HUES6 (cell line): ENCODE results near the gene TSPAN32.

Experiments
- H3K27ac ChIP-seq: 2 replicates; pipeline ENCODE4 v1.7.0; 2013; ENCODE audit warnings: low read depth, mild to moderate bottlenecking, low read length, inconsistent platforms
- H3K27me3 ChIP-seq: 2 replicates; pipeline ENCODE4 v1.6.1; 2013; ENCODE audit warnings: low read length; ENCODE audit not compliant: control insufficient read depth, insufficient read depth
- H3K36me3 ChIP-seq: 2 replicates; pipeline ENCODE4 v1.6.1; 2013; ENCODE audit warnings: low read length; ENCODE audit not compliant: control insufficient read depth, insufficient read depth
- H3K4me1 ChIP-seq: 2 replicates; pipeline ENCODE4 v1.6.1; 2013; ENCODE audit warnings: low read length; ENCODE audit not compliant: control insufficient read depth, insufficient read depth
- H3K4me3 ChIP-seq: 2 replicates; pipeline ENCODE4 v1.5.1; 2013; ENCODE audit warnings: low read depth, low read length
- H3K9ac ChIP-seq: one replicate; pipeline ENCODE4 v1.6.1; 2013; ENCODE audit warnings: mild to moderate bottlenecking, low read length
- H3K9me3 ChIP-seq: 2 replicates; pipeline ENCODE4 v1.6.1; 2013; ENCODE audit warnings: low read depth, low read length; ENCODE audit not compliant: control insufficient read depth, insufficient read depth

The TSPAN32 gene, protein sequence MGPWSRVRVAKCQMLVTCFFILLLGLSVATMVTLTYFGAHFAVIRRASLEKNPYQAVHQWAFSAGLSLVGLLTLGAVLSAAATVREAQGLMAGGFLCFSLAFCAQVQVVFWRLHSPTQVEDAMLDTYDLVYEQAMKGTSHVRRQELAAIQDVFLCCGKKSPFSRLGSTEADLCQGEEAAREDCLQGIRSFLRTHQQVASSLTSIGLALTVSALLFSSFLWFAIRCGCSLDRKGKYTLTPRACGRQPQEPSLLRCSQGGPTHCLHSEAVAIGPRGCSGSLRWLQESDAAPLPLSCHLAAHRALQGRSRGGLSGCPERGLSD

DNA sequence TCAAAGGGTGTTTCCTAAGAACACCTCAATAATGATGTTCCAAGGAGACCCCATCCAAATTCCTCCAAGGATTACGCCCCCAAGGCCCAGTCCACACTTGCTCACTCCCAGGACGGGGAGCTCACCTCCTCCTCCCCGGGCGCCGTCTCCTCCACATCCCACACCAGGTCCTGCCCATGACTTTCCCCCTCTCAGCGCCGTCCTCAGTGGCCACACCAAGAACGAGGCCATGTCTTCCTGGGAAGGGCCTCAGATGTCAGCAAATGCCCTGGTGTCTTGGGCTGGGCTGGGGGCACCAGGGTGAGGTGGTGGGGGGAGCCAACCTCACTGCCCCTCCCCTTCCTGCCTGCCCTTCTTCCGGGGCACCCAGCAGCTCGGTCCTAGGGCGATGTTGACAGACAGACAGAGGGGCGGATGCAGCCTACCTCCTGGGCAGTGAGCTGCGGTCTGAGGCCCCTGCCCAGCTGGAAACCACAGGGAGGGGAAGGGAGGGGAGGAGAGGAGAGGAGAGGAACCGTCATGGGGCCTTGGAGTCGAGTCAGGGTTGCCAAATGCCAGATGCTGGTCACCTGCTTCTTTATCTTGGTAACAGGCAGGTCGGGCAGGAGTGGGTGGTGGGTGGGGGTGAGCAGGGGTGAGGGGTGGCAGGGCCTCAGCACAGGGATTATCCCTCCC is at the start of gene TSPAN32, which contains the start of gene C11orf21:
TSPAN32 (plus strand) TSS at position 383 of the 675 bp plus-strand sequence; CDS start at position 520, 137 bp downstream.
C11orf21 (minus strand) TSS at position 288 of the 675 bp plus-strand sequence; CDS start at position 178, 110 bp downstream.
- Histone ChIP-seq H3K9me3 (no peaks in the 10 kb centered on the region), H3K9ac (no peak within 1 kb of the TSS), H3K27ac (no peak within 1 kb of the TSS), H3K27me3 (no peaks in the 10 kb centered on the region), H3K4me1 (peaks cover 6% of the 10 kb centered on the region; the same call in 1 of the 2 replicates), H3K36me3 (no peaks in the 10 kb centered on the region), H3K4me3 (no peak within 1 kb of the TSS)

DNA sequence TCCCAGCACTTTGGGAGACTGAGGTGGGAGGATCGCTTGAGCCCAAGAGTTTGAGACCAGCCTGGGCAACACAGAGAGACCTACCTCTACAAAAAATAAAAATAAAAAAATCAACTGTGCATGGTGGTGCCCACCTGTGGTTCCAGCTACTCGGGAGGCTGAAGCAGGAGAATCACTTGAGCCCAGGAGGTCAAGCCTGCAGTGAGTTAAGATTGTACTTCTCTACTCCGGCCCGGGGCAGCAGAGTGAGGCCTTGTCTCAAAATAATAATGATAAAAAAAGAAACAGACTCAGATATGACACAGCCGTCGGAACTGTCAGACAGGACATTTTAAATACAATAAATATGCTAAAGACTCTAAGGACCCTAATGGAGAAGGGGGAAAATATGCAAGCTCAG is 49.8 kb upstream of the TSPAN32 start:
- no peak overlapping the region for H3K4me3 ChIP-seq
- H3K27ac ChIP-seq = no peak overlapping the region
- H3K27me3 ChIP-seq = peaks cover 17% of the 10 kb centered on the region
- H3K9ac ChIP-seq = no peak overlapping the region
- H3K36me3 ChIP-seq = no peaks in the 10 kb centered on the region
- no peaks in the 10 kb centered on the region for H3K4me1 ChIP-seq
- no peaks in the 10 kb centered on the region for H3K9me3 ChIP-seq

DNA sequence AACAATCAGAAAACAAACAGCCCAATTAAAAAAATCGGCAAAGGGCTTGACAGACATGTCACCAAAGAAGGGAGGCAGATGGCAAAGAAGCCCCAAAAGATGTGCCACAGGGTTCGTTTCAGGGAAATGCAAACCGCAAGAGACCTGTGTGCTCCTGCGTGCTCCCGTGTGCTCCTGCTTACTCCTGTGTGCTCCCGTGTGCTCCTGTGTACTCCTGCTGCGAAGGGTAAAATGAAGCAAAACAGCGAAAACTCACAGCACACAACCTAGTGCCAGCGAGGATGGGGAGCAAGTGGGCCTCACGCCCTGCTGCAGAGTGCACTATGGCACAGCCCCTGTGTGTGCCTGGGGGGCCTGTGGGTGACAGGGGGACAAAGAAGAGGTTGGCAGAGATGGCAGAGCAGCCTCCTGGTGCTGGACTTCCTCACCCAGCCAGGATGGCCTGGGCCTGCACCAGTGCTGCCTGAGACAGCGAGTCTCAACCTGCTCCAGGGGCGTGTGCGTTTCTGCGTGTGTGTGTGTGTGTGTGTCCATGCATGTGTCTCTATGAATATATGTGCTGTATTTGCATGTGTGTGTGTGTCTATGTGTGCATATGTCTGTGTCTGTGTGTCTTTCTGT is 45.4 kb upstream of the TSPAN32 start:
- H3K27me3 ChIP-seq = peaks cover 14% of the 10 kb centered on the region; the same call in 1 of the 2 replicates
- H3K4me3 ChIP-seq = no peak overlapping the region
- no peaks in the 10 kb centered on the region for H3K4me1 ChIP-seq
- H3K9me3 ChIP-seq = no peaks in the 10 kb centered on the region
- no peak overlapping the region for H3K27ac ChIP-seq
- H3K36me3 ChIP-seq = no peaks in the 10 kb centered on the region
- no peak overlapping the region for H3K9ac ChIP-seq

DNA sequence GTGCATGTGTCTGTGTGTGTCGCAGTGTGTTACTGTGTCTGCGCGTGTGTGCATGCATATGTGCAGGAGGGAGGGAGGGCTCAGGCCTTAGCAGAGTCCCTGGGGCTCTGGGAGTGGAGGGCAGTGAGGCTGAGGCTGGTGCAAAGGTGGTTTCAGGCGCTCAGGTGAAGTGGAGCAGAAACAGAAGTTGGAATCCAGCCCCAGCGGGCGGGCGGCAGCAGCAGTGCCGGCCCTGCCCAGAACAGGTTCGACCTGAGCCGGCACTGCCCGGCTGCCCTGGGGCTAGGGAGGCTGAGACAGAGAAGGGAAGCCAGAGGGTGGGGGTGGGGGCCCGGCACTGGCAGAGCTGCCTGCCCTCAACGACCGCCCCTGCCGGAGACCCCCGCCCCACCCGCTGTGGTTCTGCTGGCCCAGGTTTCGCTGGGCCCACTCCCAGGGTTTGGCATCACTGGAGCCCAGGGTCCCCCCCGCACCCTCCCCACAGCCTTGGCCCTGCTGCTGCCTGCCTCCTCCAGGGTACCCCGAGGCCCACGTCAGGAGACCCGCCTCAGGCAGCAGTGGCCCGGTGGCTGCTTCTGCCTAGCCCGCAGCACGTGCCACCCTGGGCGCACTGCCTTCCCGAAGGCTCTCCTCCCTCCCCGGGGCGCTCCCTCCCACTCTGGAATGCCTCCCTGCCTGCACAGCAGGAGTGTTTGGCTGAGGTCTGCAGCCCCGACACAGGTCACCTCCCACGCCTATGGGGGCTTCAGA is 44.7 kb upstream of the TSPAN32 start:
- no peak overlapping the region for H3K9ac ChIP-seq
- no peaks in the 10 kb centered on the region for H3K9me3 ChIP-seq
- H3K4me1 ChIP-seq = no peaks in the 10 kb centered on the region
- H3K27me3 ChIP-seq = peaks cover 14% of the 10 kb centered on the region; the same call in 1 of the 2 replicates
- H3K36me3 ChIP-seq = no peaks in the 10 kb centered on the region
- H3K4me3 ChIP-seq = no peak overlapping the region
- H3K27ac ChIP-seq = no peak overlapping the region

DNA sequence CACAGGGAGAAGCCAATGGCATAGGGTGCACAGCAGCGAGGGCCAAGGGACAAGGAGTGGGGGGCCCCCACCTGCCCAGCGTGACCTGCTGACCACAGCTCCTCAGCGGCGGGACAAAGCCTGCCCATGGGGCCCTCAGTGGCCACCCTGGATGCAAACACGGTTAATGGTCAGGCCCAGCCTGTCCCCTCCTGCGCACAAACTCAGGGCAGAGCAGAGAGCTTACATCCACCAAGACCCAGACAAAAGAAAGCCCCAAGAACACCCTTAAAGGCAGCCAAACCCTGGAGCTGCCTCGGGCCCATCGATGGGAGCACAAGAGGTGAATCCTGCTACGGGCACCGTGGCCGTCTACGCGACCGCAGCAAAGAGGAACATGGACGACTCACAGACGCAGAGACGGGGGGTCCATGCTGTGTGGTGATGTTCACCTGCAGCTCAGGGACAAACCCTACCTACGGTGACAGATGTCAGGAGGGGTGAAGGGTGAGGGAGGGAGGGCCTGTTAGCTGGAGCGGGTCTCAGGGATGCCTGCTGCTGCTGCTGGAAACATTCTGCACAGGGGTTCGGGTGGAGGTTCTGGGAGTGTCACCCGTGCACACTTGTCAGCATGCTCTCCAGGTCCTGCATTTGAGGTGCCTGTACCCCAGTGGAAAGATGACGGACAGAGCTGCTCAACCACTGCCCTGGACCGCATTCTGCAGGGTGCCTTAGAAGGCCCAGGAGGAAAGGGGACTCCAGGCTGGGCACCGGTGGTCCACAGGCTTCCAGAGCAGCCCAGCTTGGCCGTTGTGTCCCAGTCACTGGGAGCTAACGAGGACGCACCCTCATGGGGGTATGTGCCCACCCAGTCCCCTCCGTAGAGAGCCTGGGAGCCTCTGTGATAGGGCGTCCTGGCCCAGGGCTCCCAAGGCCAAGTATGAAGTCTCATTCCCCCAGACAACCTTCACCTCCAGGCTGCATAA is 43.0 kb upstream of the TSPAN32 start:
- no peaks in the 10 kb centered on the region for H3K9me3 ChIP-seq
- H3K27ac ChIP-seq = no peak overlapping the region
- no peak overlapping the region for H3K9ac ChIP-seq
- H3K4me3 ChIP-seq = no peak overlapping the region
- H3K27me3 ChIP-seq = peaks cover 14% of the 10 kb centered on the region; the same call in 1 of the 2 replicates
- H3K36me3 ChIP-seq = no peaks in the 10 kb centered on the region
- H3K4me1 ChIP-seq = no peaks in the 10 kb centered on the region

DNA sequence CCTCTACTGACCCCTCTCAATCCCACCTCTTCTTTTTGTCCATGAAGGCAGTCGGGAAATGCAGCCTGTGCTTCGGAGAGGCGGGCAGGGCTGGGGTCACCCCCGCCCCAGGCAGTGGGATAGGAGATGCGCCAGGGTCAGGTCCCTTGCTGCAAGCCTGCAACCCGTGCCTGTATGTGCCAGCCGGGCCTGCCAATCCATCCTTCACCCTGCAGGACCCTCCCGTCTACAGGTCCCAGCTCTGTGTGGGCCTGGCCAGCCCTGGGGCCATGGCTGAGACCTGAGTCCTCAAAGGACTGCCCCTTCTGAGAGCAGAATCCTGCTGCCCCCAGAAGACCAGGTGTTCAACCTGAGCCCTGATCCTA is 42.4 kb upstream of the TSPAN32 start:
- Histone ChIP-seq H3K9me3 (no peaks in the 10 kb centered on the region), H3K27ac (no peak overlapping the region), H3K27me3 (peaks cover 15% of the 10 kb centered on the region), H3K4me1 (no peaks in the 10 kb centered on the region), H3K36me3 (no peaks in the 10 kb centered on the region), H3K9ac (no peak overlapping the region), H3K4me3 (no peak overlapping the region)

DNA sequence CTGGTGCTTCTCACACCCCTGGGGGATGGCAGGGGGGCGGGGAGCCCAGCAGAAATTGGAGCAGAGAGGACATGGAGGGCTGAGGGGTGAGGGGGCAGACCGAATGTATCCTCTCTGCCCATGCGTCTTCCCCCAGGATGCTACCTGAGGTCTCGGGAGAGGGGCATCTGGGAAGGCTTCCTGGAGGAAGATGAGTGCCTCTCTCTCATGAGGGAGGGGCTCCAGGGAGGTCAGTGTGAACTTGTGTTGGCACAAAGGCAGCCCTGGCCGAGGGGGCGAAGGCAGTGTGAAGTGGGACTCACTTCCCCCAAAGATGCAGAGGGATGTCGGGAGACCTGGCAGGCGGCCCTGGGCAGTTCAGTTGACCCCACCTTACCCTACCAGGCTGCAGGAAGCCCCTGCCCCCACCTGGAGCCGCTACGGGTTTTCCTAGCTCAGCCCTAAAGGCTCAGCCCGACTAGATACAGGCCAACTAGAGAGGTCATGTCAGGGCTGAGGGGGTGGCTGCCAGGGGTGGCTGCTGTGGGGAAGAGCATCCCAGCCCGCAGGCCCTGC is 41.8 kb upstream of the TSPAN32 start:
- Histone ChIP-seq H3K36me3 (no peaks in the 10 kb centered on the region), H3K9me3 (no peaks in the 10 kb centered on the region), H3K4me1 (no peaks in the 10 kb centered on the region), H3K27ac (no peak overlapping the region), H3K4me3 (no peak overlapping the region), H3K9ac (no peak overlapping the region), H3K27me3 (peaks cover 20% of the 10 kb centered on the region)

DNA sequence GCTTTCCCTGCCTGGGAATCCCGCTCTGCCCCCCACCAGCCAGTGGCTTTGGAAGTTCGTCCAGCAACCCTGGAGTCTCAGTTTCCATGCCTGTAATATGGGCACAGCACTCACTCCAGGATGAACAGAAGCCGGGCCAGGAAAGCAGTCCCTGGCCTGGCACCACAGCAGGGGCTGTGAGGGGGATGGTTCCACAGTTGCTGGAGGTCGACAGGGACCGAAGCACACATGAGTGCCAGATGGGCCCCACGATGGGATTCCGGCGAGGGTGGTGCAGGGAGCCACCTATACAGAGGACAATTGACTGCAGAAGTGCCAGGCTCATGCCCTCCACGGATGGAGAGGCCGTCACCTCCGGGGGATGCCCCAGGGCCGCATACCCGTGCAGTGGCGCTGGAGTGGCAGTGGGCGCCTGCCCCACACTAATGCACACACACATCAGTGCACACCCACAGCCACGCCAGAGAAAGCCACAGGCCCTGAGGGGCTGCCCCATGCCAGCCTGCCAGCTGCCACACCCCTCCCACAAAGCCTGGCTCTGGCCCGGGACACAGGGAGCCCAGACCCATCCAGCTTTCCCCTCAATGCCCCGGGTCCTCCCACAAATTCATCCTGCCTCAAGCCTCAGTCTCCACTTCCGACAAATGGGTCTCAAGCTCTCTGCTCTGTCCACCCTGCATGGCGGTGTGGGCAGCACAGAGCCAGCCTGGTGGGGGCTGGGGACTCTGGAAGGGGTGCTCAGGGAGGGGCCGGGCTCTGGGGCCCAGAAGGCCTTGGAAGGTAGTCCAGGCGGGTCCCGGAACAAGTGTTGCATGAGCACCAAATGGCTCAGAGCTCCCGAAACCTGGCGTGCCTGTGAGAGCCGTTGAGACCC is 41.1 kb upstream of the TSPAN32 start:
- Histone ChIP-seq H3K4me3 (no peak overlapping the region), H3K27ac (no peak overlapping the region), H3K4me1 (no peaks in the 10 kb centered on the region), H3K9ac (no peak overlapping the region), H3K36me3 (no peaks in the 10 kb centered on the region), H3K9me3 (no peaks in the 10 kb centered on the region), H3K27me3 (peaks cover 28% of the 10 kb centered on the region)

DNA sequence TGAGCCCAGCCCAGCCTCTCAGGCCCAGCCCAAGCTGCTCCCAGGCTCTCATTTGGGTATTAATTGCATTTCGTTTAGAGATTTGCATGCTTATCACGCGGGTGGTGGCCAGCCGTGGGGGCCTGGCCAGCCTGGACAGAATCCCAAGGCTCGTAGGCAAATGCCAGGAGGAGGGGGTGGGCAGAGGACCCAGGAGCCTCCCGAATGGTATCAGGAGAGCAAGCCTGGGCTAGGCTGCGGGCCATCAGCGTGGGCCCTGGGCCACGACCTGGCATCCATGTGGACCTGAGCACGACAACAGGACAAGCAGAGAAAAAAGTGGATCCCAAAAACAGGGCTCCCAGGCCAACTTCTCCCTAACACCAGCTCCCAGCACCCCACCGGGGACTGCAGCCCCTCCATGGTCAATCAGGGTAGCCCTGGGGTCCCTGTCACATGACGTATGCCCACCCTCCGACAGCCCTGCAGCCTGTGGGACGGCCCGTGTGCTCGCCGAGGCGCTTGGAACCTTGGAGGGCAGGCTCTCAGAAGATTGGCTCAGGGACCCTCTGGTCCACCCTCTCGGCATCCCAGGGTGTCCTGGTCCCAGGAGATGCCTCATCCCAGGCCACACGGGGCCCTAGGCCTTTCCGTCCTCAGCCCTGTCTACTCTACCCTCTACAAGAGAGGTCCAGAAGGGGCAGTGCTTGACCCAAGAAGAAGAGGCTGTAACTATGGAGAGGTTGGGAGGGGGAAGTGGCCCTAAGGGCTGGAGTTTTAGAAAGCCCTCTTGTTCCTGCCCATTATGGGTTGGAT is 40.2 kb upstream of the TSPAN32 start:
- Histone ChIP-seq H3K27me3 (peaks cover 37% of the 10 kb centered on the region), H3K9ac (no peak overlapping the region), H3K36me3 (no peaks in the 10 kb centered on the region), H3K4me1 (no peaks in the 10 kb centered on the region), H3K27ac (no peak overlapping the region), H3K4me3 (no peak overlapping the region), H3K9me3 (no peaks in the 10 kb centered on the region)
